Peyer's patch (tissue), 4 donors: ENCODE measurements around the gene CDKN2A.

Experiments used
- POLR2A ChIP-seq, 2 donors: fragments of 450-650 bp; IDR thresholded peaks; one replicate each; pipeline ENCODE4 v1.5.1; 2017; ENCODE audit warnings: antibody characterized with exemption in 2 of 2, mild to moderate bottlenecking in 2 of 2, moderate library complexity in 2 of 2
- TF ChIP-seq, protein P1 (sequence below), 6 experiments: fragments of 450-650 bp in 4 of 6; fragments of 200-600 bp in 2 of 6; sonication (generic) in 1 of 6; IDR thresholded peaks; one replicate each; pipeline ENCODE4 v1.5.1; 2017 to 2019; ENCODE audit warnings: antibody characterized with exemption in 6 of 6, mild to moderate bottlenecking in 3 of 6, moderate library complexity in 1 of 6

DNA sequence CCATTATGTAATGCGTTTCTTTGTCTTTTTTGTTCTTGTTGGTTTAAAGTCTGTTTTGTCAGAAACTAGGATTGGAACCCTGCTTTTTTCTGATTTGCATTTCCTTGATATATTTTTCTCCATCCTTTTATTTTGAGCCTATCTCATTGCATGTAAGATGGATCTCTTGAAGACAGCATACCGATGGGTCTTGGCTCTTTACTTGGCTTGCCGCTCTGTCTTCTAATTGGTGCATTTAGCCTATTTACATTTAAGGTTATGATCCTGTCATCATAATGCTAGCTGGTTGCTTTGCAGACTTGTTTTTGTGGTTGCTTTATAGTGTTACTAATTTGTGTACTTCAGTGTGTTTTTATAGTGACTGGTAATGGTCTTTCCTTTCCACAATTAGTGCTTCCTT is 28.2 kb upstream of the CDKN2A start:
- no peak for TF ChIP-seq POLR2A (IDR thresholded peaks at IDR 0.05)
- TF ChIP-seq, protein P1, sequence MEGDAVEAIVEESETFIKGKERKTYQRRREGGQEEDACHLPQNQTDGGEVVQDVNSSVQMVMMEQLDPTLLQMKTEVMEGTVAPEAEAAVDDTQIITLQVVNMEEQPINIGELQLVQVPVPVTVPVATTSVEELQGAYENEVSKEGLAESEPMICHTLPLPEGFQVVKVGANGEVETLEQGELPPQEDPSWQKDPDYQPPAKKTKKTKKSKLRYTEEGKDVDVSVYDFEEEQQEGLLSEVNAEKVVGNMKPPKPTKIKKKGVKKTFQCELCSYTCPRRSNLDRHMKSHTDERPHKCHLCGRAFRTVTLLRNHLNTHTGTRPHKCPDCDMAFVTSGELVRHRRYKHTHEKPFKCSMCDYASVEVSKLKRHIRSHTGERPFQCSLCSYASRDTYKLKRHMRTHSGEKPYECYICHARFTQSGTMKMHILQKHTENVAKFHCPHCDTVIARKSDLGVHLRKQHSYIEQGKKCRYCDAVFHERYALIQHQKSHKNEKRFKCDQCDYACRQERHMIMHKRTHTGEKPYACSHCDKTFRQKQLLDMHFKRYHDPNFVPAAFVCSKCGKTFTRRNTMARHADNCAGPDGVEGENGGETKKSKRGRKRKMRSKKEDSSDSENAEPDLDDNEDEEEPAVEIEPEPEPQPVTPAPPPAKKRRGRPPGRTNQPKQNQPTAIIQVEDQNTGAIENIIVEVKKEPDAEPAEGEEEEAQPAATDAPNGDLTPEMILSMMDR (IDR thresholded peaks at IDR 0.05), result no peak
